Measurements from ENCODE around the gene CCDC60. TPM values are rescaled to one million over a fixed set of nuclear protein-coding genes. Genes with fewer than 3 reads are reported as not detected.

The CCDC60 gene
- total and polyA plus RNA-seq, 4 donors = not detected

DNA sequence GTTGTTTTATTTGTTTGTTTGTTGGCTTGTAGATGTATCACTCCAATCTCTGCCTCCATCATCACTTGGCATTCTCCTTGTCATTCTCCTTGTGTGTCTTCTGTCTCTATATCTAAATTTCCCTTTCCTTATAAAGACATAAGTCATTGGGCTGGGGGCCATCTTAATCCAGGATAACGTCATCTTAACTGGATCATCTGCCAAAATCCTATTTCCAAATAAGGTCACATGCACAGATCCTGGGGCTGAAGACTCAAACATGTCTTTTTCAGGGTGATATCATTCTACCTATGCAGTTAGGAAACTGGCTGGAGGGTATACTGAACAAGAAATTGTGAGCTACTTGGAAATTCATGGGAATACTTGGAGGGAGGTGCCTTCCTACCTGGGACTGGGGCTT, 8.7 kb upstream of the CCDC60 start:
- Histone ChIP-seq H3K36me3 (ENCODE audit: control insufficient read depth in 1 of 2, insufficient read depth in 2 of 2, low read length in 1 of 2) (no peaks in the 10 kb centered on the region), H3K9me3 (ENCODE audit: control insufficient read depth, low read length) (peaks cover 1% of the 10 kb centered on the region), H3K27ac (ENCODE audit: low read depth in 1 of 2, low read length in 2 of 2) (no peak overlapping the region), H3K4me1 (ENCODE audit: control insufficient read depth in 1 of 2, insufficient read depth in 2 of 2, low read length in 2 of 2) (peaks cover 0 to 10% of the 10 kb centered on the region in 2 donors), H3K27me3 (ENCODE audit: control insufficient read depth in 1 of 2, insufficient read depth in 2 of 2, low read length in 1 of 2) (no peaks in the 10 kb centered on the region), H3K4me3 (ENCODE audit: low read length in 2 of 2) (no peak overlapping the region)
- no peak for DNase-seq
- 2 to 6% methylated on average over 1 of the region's 1 CpG for WGBS, 2 donors
- intact Hi-C loops (cut with DNase I) = loop anchor here in 1 of 2 donors (5.0 to 10.0 kb wide), 2 partner anchors 79 to 141 kb away; no protein-coding TSS in a partner anchor
- no peak for ATAC-seq (ENCODE audit: low FRiP score)

DNA sequence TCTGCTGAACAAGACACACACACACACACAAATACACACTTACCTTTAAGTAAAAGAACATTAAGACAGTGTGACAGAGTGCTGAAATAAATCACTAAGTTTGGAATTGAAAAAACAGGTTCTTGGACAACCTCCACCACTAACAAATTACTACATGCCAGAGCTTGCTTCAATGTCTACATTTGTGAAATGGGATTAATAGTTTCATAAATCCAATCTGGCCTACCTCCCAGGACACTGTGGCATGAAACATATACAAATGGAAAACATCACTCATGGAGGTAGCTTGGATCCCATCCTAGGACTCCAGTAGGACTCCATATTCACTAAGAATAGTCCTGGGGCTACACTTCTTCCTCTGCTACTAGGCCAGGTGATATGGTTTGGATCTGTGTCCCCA, 8.2 kb upstream of the CCDC60 start:
- peaks cover 1% of the 10 kb centered on the region for H3K9me3 ChIP-seq (ENCODE audit: control insufficient read depth, low read length)
- DNase-seq = no peak
- H3K4me3 ChIP-seq (ENCODE audit: low read length in 2 of 2) = no peak overlapping the region
- H3K36me3 ChIP-seq (ENCODE audit: control insufficient read depth in 1 of 2, insufficient read depth in 2 of 2, low read length in 1 of 2) = no peaks in the 10 kb centered on the region
- ATAC-seq (ENCODE audit: low FRiP score) = no peak
- peaks cover 0 to 10% of the 10 kb centered on the region in 2 donors for H3K4me1 ChIP-seq (ENCODE audit: control insufficient read depth in 1 of 2, insufficient read depth in 2 of 2, low read length in 2 of 2)
- no peaks in the 10 kb centered on the region for H3K27me3 ChIP-seq (ENCODE audit: control insufficient read depth in 1 of 2, insufficient read depth in 2 of 2, low read length in 1 of 2)
- intact Hi-C loops (cut with DNase I) = loop anchor here in 1 of 2 donors (5.0 to 10.0 kb wide), 2 partner anchors 79 to 142 kb away; no protein-coding TSS in a partner anchor
- peak overlapping the region in 1 of 2 donors; percentile 9 for H3K27ac ChIP-seq (ENCODE audit: low read depth in 1 of 2, low read length in 2 of 2)

DNA sequence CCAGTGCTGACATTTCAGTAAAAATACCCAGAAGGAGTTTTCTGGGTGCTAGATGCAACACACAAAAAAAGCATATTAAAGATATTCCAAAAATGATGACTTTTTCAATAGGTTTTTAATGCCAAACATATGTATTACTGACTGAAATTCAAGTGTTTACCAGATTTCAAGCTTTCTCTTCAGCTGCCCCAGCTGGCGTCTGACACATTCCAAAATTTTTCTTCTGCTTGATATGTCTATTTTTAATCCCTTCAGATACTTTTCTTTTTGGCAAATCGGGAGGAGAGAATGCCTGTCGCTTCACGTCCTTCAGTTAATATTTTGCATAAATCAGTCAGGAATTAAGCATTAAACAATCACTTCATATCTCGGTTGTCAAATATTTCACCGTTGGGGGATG, 7.1 kb upstream of the CCDC60 start:
- H3K27me3 ChIP-seq (ENCODE audit: control insufficient read depth in 1 of 2, insufficient read depth in 2 of 2, low read length in 1 of 2) = no peaks in the 10 kb centered on the region
- 4 to 6% methylated on average over 6 of the region's 6 CpGs for WGBS, 2 donors
- DNase-seq = no peak
- no peak for ATAC-seq (ENCODE audit: low FRiP score)
- H3K9me3 ChIP-seq (ENCODE audit: control insufficient read depth, low read length) = no peaks in the 10 kb centered on the region
- no peaks in the 10 kb centered on the region for H3K36me3 ChIP-seq (ENCODE audit: control insufficient read depth in 1 of 2, insufficient read depth in 2 of 2, low read length in 1 of 2)
- intact Hi-C loops (cut with DNase I) = loop anchor here in 1 of 2 donors (5.0 to 10.0 kb wide), 2 partner anchors 80 to 143 kb away; no protein-coding TSS in a partner anchor
- no peak overlapping the region for H3K27ac ChIP-seq (ENCODE audit: low read depth in 1 of 2, low read length in 2 of 2)
- H3K4me1 ChIP-seq (ENCODE audit: control insufficient read depth in 1 of 2, insufficient read depth in 2 of 2, low read length in 2 of 2) = peaks cover 0 to 10% of the 10 kb centered on the region in 2 donors
- H3K4me3 ChIP-seq (ENCODE audit: low read length in 2 of 2) = no peak overlapping the region

DNA sequence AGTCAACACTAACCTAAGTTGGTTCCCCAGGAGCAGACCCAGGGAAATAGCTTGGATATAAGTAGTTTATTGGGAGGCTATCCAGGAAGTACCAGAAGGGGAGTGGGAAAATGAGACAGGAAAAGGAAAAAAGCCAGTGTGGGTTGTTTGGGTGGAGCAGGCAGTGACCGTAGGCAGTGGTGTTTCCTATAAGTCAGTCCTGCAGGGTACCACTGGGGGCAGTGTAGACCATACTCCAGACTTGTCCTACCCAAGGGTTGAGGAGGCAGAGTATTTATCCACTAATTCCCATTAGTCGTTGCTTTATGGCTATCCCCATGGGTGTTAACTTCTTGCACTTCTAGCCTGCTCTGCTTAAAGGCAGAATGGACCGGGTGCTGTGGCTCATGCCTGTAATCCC, 6.4 kb upstream of the CCDC60 start:
- Histone ChIP-seq H3K9me3 (ENCODE audit: control insufficient read depth, low read length) (no peaks in the 10 kb centered on the region), H3K4me1 (ENCODE audit: control insufficient read depth in 1 of 2, insufficient read depth in 2 of 2, low read length in 2 of 2) (peaks cover 0 to 10% of the 10 kb centered on the region in 2 donors), H3K27me3 (ENCODE audit: control insufficient read depth in 1 of 2, insufficient read depth in 2 of 2, low read length in 1 of 2) (no peaks in the 10 kb centered on the region), H3K36me3 (ENCODE audit: control insufficient read depth in 1 of 2, insufficient read depth in 2 of 2, low read length in 1 of 2) (no peaks in the 10 kb centered on the region), H3K4me3 (ENCODE audit: low read length in 2 of 2) (no peak overlapping the region), H3K27ac (ENCODE audit: low read depth in 1 of 2, low read length in 2 of 2) (no peak overlapping the region)
- no peak for DNase-seq
- ATAC-seq (ENCODE audit: low FRiP score) = no peak
- WGBS, 2 donors = 47 to 59% methylated on average over 3 of the region's 3 CpGs
- intact Hi-C loops (cut with DNase I) = loop anchor here in 1 of 2 donors (5.0 to 10.0 kb wide), 2 partner anchors 81 to 143 kb away; no protein-coding TSS in a partner anchor

DNA sequence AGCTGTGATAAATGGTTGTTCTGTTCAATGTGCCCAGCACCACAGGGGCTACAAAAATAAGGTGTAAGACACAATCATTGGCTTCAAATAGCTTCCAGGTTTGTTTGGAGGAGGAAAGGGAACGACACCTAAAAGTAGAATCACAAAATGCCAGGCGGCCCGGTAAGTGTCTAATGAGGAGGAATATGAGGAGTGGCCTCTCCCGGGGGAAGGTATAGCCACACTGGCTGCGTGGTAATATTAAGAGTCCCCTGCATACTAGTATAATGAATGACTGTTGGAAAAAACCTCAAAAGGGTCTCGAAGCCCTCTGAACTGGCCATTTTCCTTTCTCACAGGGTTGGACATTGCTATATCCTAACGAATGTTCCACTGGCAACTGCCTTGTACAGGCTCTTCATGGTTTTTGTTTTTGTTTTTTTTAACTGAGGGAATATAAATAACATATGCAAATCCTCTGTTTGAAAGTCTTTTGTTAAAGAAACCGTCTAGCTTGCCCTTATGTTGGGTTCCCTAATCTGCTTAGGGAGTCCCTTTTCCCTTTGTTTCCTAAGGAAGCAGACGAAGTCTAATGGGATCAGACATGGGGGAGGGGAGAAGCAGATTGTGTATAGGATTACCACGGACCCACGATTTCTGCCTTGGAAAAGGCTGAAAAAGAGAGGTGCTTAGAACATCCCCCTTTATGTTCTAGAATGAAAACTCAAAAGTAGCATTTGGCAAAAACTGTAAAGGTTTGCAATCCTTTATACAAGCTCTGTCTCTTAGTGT, 4.2 kb downstream of the CCDC60 start:
- DNase-seq = no peak
- 32 to 39% methylated on average over 11 of the region's 11 CpGs for WGBS, 2 donors

DNA sequence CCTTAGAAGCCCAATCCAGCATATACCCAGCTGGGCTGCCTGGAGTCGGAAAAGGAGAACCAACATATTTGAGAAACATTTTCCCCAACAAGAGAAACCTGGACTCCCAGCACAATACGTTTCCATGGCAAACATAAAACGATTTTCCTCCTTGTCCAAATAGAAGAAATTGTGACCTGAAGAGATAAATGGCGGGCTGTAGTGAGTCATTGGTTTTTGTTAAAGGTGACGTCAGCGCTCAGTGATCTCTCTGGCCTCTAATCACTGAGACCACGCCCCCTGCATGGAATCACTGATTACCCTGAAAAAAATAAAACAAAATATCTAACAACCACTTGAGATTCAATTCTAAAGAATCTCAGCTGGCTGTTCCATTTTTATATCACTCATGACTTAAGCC, 6.0 kb downstream of the CCDC60 start:
- H3K4me1 ChIP-seq (ENCODE audit: control insufficient read depth in 1 of 2, insufficient read depth in 2 of 2, low read length in 2 of 2) = no peaks in the 10 kb centered on the region
- no peak for DNase-seq
- 73 to 75% methylated on average over 7 of the region's 7 CpGs for WGBS, 2 donors
- H3K36me3 ChIP-seq (ENCODE audit: control insufficient read depth in 1 of 2, insufficient read depth in 2 of 2, low read length in 1 of 2) = no peaks in the 10 kb centered on the region
- no peak overlapping the region for H3K27ac ChIP-seq (ENCODE audit: low read depth in 1 of 2, low read length in 2 of 2)
- ATAC-seq (ENCODE audit: low FRiP score) = no peak
- intact Hi-C loops (cut with DNase I) = no loop called here
- no peaks in the 10 kb centered on the region for H3K9me3 ChIP-seq (ENCODE audit: control insufficient read depth, low read length)
- H3K4me3 ChIP-seq (ENCODE audit: low read length in 2 of 2) = no peak overlapping the region
- H3K27me3 ChIP-seq (ENCODE audit: control insufficient read depth in 1 of 2, insufficient read depth in 2 of 2, low read length in 1 of 2) = peaks cover 0 to 2% of the 10 kb centered on the region in 2 donors

More for the DNA sequence above, 4.2 kb downstream of the CCDC60 start:
- Histone ChIP-seq H3K4me3 (ENCODE audit: low read length in 2 of 2) (no peak overlapping the region), H3K27ac (ENCODE audit: low read depth in 1 of 2, low read length in 2 of 2) (no peak overlapping the region), H3K27me3 (ENCODE audit: control insufficient read depth in 1 of 2, insufficient read depth in 2 of 2, low read length in 1 of 2) (no peaks in the 10 kb centered on the region), H3K9me3 (ENCODE audit: control insufficient read depth, low read length) (no peaks in the 10 kb centered on the region), H3K36me3 (ENCODE audit: control insufficient read depth in 1 of 2, insufficient read depth in 2 of 2, low read length in 1 of 2) (no peaks in the 10 kb centered on the region), H3K4me1 (ENCODE audit: control insufficient read depth in 1 of 2, insufficient read depth in 2 of 2, low read length in 2 of 2) (no peaks in the 10 kb centered on the region)
- ATAC-seq (ENCODE audit: low FRiP score) = no peak
- intact Hi-C loops (cut with DNase I) = no loop called here

DNA sequence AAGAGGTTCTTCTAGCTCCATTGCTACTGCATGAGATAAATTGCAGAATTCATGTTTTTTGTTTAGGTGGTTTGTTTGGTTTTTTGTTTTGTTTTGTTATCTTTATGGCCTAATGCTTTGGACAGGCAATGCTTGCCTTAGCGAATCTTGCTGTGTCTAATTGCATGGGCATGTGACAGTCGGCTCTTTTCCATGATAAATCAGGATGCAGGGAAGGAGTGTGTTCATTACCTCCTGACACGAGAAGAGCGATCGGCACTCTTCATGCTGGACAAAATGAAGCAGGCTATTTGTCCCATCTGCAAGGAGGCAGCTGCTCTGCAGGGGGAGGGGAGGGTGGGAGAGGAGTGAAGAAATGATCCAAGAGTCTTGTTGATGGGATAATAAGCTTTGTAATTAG, 6.5 kb downstream of the CCDC60 start:
- DNase-seq = no peak
- ATAC-seq (ENCODE audit: low FRiP score) = no peak
- Histone ChIP-seq H3K9me3 (ENCODE audit: control insufficient read depth, low read length) (no peaks in the 10 kb centered on the region), H3K4me3 (ENCODE audit: low read length in 2 of 2) (no peak overlapping the region), H3K36me3 (ENCODE audit: control insufficient read depth in 1 of 2, insufficient read depth in 2 of 2, low read length in 1 of 2) (no peaks in the 10 kb centered on the region), H3K27ac (ENCODE audit: low read depth in 1 of 2, low read length in 2 of 2) (no peak overlapping the region), H3K27me3 (ENCODE audit: control insufficient read depth in 1 of 2, insufficient read depth in 2 of 2, low read length in 1 of 2) (peaks cover 0 to 2% of the 10 kb centered on the region in 2 donors), H3K4me1 (ENCODE audit: control insufficient read depth in 1 of 2, insufficient read depth in 2 of 2, low read length in 2 of 2) (no peaks in the 10 kb centered on the region)
- intact Hi-C loops (cut with DNase I) = no loop called here
- WGBS, 2 donors = 51 to 61% methylated on average over 5 of the region's 5 CpGs

DNA sequence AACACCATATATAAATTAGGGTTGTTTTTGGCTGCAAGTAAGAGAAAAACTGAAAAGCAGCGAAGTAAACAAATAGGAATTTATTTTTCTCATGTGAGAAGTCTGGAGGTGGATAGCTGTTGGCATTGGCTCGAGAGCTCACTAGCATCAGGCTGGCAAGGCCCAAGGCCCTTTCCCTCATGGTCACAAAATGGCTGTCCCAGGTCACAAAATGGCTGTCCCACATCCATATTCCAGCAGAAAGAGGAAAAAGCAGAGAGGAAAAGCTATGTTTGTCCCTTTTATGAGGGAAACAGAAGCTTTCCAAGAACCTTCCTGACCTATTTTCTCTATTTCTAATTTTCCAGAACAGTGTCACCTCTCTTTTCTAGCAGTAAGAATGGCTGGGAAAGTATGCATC, 7.5 kb downstream of the CCDC60 start:
- no peaks in the 10 kb centered on the region for H3K36me3 ChIP-seq (ENCODE audit: control insufficient read depth in 1 of 2, insufficient read depth in 2 of 2, low read length in 1 of 2)
- intact Hi-C loops (cut with DNase I) = no loop called here
- H3K4me1 ChIP-seq (ENCODE audit: control insufficient read depth in 1 of 2, insufficient read depth in 2 of 2, low read length in 2 of 2) = no peaks in the 10 kb centered on the region
- DNase-seq (no peak), ATAC-seq (ENCODE audit: low FRiP score) (no peak)
- WGBS, 2 donors = 78 to 79% methylated on average over 2 of the region's 2 CpGs
- H3K4me3 ChIP-seq (ENCODE audit: low read length in 2 of 2) = no peak overlapping the region
- no peak overlapping the region for H3K27ac ChIP-seq (ENCODE audit: low read depth in 1 of 2, low read length in 2 of 2)
- peaks cover 0 to 2% of the 10 kb centered on the region in 2 donors for H3K27me3 ChIP-seq (ENCODE audit: control insufficient read depth in 1 of 2, insufficient read depth in 2 of 2, low read length in 1 of 2)
- no peaks in the 10 kb centered on the region for H3K9me3 ChIP-seq (ENCODE audit: control insufficient read depth, low read length)

DNA sequence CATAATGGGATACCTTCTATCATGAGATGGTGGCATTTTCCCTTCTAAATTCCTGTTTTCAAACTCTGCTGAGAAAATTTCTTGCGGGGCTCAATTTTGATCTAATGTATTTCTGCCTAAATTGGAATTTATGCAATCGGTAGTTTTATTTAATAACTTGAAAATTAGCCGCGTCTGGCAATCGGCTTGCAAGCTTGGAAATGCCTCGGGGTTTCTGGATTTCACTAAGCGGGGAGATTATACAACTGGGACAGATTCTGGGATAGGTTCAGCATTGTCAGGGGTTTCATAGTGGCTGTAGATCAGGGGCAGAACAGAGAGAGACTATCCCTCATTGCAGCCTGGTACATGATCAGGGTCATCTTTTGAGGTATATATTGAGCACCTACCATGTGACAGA, 8.6 kb downstream of the CCDC60 start:
- H3K4me3 ChIP-seq (ENCODE audit: low read length in 2 of 2) = no peak overlapping the region
- DNase-seq = no peak
- intact Hi-C loops (cut with DNase I) = no loop called here
- peaks cover 0 to 2% of the 10 kb centered on the region in 2 donors for H3K27me3 ChIP-seq (ENCODE audit: control insufficient read depth in 1 of 2, insufficient read depth in 2 of 2, low read length in 1 of 2)
- H3K36me3 ChIP-seq (ENCODE audit: control insufficient read depth in 1 of 2, insufficient read depth in 2 of 2, low read length in 1 of 2) = no peaks in the 10 kb centered on the region
- no peak for ATAC-seq (ENCODE audit: low FRiP score)
- 91% methylated on average over 7 of the region's 7 CpGs for WGBS, 2 donors
- H3K9me3 ChIP-seq (ENCODE audit: control insufficient read depth, low read length) = no peaks in the 10 kb centered on the region
- no peaks in the 10 kb centered on the region for H3K4me1 ChIP-seq (ENCODE audit: control insufficient read depth in 1 of 2, insufficient read depth in 2 of 2, low read length in 2 of 2)
- H3K27ac ChIP-seq (ENCODE audit: low read depth in 1 of 2, low read length in 2 of 2) = no peak overlapping the region
